Measurements from ENCODE around the gene MXD4.
"Not testable (repeated sequence)": the region's sequence is repeated elsewhere in the genome, so short reads cannot be mapped to it uniquely, and the experiment has no call there.

Gene MXD4

GRCh38 chr4:2291705-2292645 lies 30.1 kb upstream of the MXD4 start:
- DNase-seq, result no peak

- no peak for DNase-seq
Measured at GRCh38 chr4:2290974-2291704, 29.2 kb upstream of the MXD4 start.

- DNase-seq, result no peak
Measured at GRCh38 chr4:2290488-2290887, 28.6 kb upstream of the MXD4 start.

- DNase-seq, result no peak
Measured at GRCh38 chr4:2289955-2290333, 28.0 kb upstream of the MXD4 start.

GRCh38 chr4:2289311-2289954 lies 27.5 kb upstream of the MXD4 start:
- DNase-seq, result no peak

GRCh38 chr4:2288051-2288541 lies 26.2 kb upstream of the MXD4 start:
- DNase-seq, result no peak

GRCh38 chr4:2287594-2287915 lies 25.6 kb upstream of the MXD4 start:
- DNase-seq, result no peak

GRCh38 chr4:2286904-2287593 lies 25.1 kb upstream of the MXD4 start:
- no peak for DNase-seq

- no peak for DNase-seq
Measured at GRCh38 chr4:2285613-2286381, 23.9 kb upstream of the MXD4 start.

- DNase-seq, result no peak
Measured at GRCh38 chr4:2284934-2285612, 23.2 kb upstream of the MXD4 start.

GRCh38 chr4:2284161-2284933 lies 22.4 kb upstream of the MXD4 start:
- no peak for DNase-seq

GRCh38 chr4:2283199-2283711 lies 21.3 kb upstream of the MXD4 start:
- no peak for DNase-seq

- no peak for DNase-seq
Measured at GRCh38 chr4:2281575-2282343, 19.9 kb upstream of the MXD4 start.

- DNase-seq, result no peak
Measured at GRCh38 chr4:2280531-2281300, 18.8 kb upstream of the MXD4 start.

GRCh38 chr4:2277956-2278355 lies 16.0 kb upstream of the MXD4 start:
- no peak for DNase-seq

- DNase-seq, result no peak
Measured at GRCh38 chr4:2276581-2277325, 14.8 kb upstream of the MXD4 start.

- DNase-seq, result no peak
Measured at GRCh38 chr4:2275546-2276251, 13.8 kb upstream of the MXD4 start.

GRCh38 chr4:2275044-2275397 lies 13.1 kb upstream of the MXD4 start:
- not testable (repeated sequence) for DNase-seq

Measured in NCI-H2081 (cell line).